Activated naive CD8-positive, alpha-beta T cell treated with anti-CD3 and anti-CD28 coated beads, Interleukin-2, amount 10 ng/mL, durations not matched to agents 7 days and 5 days (primary cell): Measurements from ENCODE around the gene SCAF4. TPM values are rescaled to one million over a fixed set of nuclear protein-coding genes. Genes with fewer than 3 reads are reported as not detected.
"Not testable (repeated sequence)": the region's sequence is repeated elsewhere in the genome, so short reads cannot be mapped to it uniquely, and the experiment has no call there.

ENCODE experiments used
- ATAC-seq: fragments of 150-1000 bp; cut with Tn5 transposase; one replicate; pipeline ENCODE4 v1.10.0; 2021; ENCODE audit warnings: low read depth, moderate library complexity
- POLR2A ChIA-PET: fragments of 350-600 bp; sonication (Branson Sonifier 250); formaldehyde crosslinking; loops from one replicate; lab custom pipeline; 2021; ENCODE audit warnings: antibody characterized with exemption; lab: Charles Lee
- DNase-seq: peaks from one replicate; pipeline ENCODE4 v3.0.0; 2021
- H3K27ac Mint-ChIP-seq: one replicate; pipeline ENCODE4 v1.8.0; 2022; ENCODE audit warnings: mild to moderate bottlenecking, mixed read lengths
- H3K27me3 Mint-ChIP-seq: one replicate; pipeline ENCODE4 v1.8.0; 2022; ENCODE audit warnings: mild to moderate bottlenecking, moderate library complexity, mixed read lengths
- H3K36me3 Mint-ChIP-seq: one replicate; pipeline ENCODE4 v1.8.0; 2021; ENCODE audit warnings: mild to moderate bottlenecking, mixed read lengths
- H3K4me1 Mint-ChIP-seq: one replicate; pipeline ENCODE4 v1.8.0; 2021; ENCODE audit warnings: mixed read lengths
- H3K4me3 Mint-ChIP-seq: one replicate; pipeline ENCODE4 v1.8.0; 2022; ENCODE audit warnings: mild to moderate bottlenecking, moderate library complexity, mixed read lengths
- H3K9me3 Mint-ChIP-seq: one replicate; pipeline ENCODE4 v1.8.0; 2021; ENCODE audit warnings: mixed read lengths
- total RNA-seq, 2 experiments: library from RNA; stranded (reverse); gene quantifications; one replicate each; pipeline ENCODE4 v1.2.3, GENCODE V29; 2021

SCAF4 gene
- total RNA-seq, 2 experiments from 2014 or later = 56.9 to 57.9 TPM

- Mint-ChIP-seq H3K27ac (no peak overlapping the region), H3K4me1 (peaks cover 31% of the 10 kb centered on the region), H3K9me3 (no peaks in the 10 kb centered on the region), H3K36me3 (peaks cover under 1% of the 10 kb centered on the region), H3K4me3 (peak overlapping the region; percentile 20), H3K27me3 (peaks cover 2% of the 10 kb centered on the region)
- DNase-seq (no peak), ATAC-seq (no peak)
- POLR2A ChIA-PET = interaction anchor here (1.0 kb wide), 1 partner anchor 10 kb away, joined by 3 read pairs; no protein-coding TSS in a partner anchor
These were observed 75.5 kb downstream of the SCAF4 start for GRCh38 chr21:31656199-31657095.

- peak overlapping the region; percentile 83 for H3K4me3 Mint-ChIP-seq
- POLR2A ChIA-PET = interaction anchor here (0.7 kb wide), 1 partner anchor 71 kb away, joined by 4 read pairs; no protein-coding TSS in a partner anchor
- H3K9me3 Mint-ChIP-seq, H3K36me3 Mint-ChIP-seq, ATAC-seq, H3K27me3 Mint-ChIP-seq: not testable (repeated sequence)
- peaks cover 22% of the 10 kb centered on the region for H3K4me1 Mint-ChIP-seq
- H3K27ac Mint-ChIP-seq = peak overlapping the region; percentile 94
- DNase-seq = peak; percentile 49
These were observed 76.9 kb downstream of the SCAF4 start for GRCh38 chr21:31654821-31655580.

GRCh38 chr21:31654340-31654739 is 77.6 kb downstream of the SCAF4 start:
- H3K36me3 Mint-ChIP-seq = no peaks in the 10 kb centered on the region
- H3K27me3 Mint-ChIP-seq = peaks cover 2% of the 10 kb centered on the region
- no peak for ATAC-seq
- peak overlapping the region; percentile 94 for H3K27ac Mint-ChIP-seq
- no peak for DNase-seq
- no peak overlapping the region for H3K4me3 Mint-ChIP-seq
- H3K9me3 Mint-ChIP-seq = no peaks in the 10 kb centered on the region
- POLR2A ChIA-PET = interaction anchor here (0.7 kb wide), 1 partner anchor 71 kb away, joined by 4 read pairs; no protein-coding TSS in a partner anchor
- H3K4me1 Mint-ChIP-seq = peaks cover 22% of the 10 kb centered on the region

- peaks cover 16% of the 10 kb centered on the region for H3K4me1 Mint-ChIP-seq
- not testable (repeated sequence) for H3K27ac Mint-ChIP-seq
These were observed 80.4 kb downstream of the SCAF4 start for GRCh38 chr21:31651491-31651890.

GRCh38 chr21:31650930-31651329 is 81.0 kb downstream of the SCAF4 start:
- peaks cover 4% of the 10 kb centered on the region for H3K27me3 Mint-ChIP-seq
- H3K36me3 Mint-ChIP-seq = no peaks in the 10 kb centered on the region
- no peak for ATAC-seq
- no peak for DNase-seq
- H3K27ac Mint-ChIP-seq = no peak overlapping the region
- H3K4me1 Mint-ChIP-seq = peaks cover 13% of the 10 kb centered on the region
- no peaks in the 10 kb centered on the region for H3K9me3 Mint-ChIP-seq
- POLR2A ChIA-PET = no interaction called here
- no peak overlapping the region for H3K4me3 Mint-ChIP-seq

More at GRCh38 chr21:31651491-31651890, 80.4 kb downstream of the SCAF4 start:
- POLR2A ChIA-PET, ATAC-seq, H3K36me3 Mint-ChIP-seq, H3K9me3 Mint-ChIP-seq, DNase-seq, H3K27me3 Mint-ChIP-seq, H3K4me3 Mint-ChIP-seq: not testable (repeated sequence)

- ATAC-seq (no peak), DNase-seq (no peak)
- H3K4me1 Mint-ChIP-seq = no peaks in the 10 kb centered on the region
- POLR2A ChIA-PET = interaction anchor here (0.7 kb wide), 1 partner anchor 294 kb away, joined by 5 read pairs; no protein-coding TSS in a partner anchor
- H3K4me3 Mint-ChIP-seq = no peak overlapping the region
- H3K36me3 Mint-ChIP-seq = no peaks in the 10 kb centered on the region
- no peak overlapping the region for H3K27ac Mint-ChIP-seq
- peaks cover 3% of the 10 kb centered on the region for H3K9me3 Mint-ChIP-seq
- H3K27me3 Mint-ChIP-seq = peaks cover 4% of the 10 kb centered on the region
These were observed 84.3 kb downstream of the SCAF4 start for GRCh38 chr21:31647650-31648049.

GRCh38 chr21:31644643-31645042 is 87.3 kb downstream of the SCAF4 start:
- no peaks in the 10 kb centered on the region for H3K4me1 Mint-ChIP-seq
- POLR2A ChIA-PET = no interaction called here
- peaks cover 3% of the 10 kb centered on the region for H3K9me3 Mint-ChIP-seq
- H3K27ac Mint-ChIP-seq = no peak overlapping the region
- no peak for ATAC-seq
- H3K4me3 Mint-ChIP-seq = no peak overlapping the region
- H3K36me3 Mint-ChIP-seq = no peaks in the 10 kb centered on the region
- DNase-seq = no peak
- peaks cover 2% of the 10 kb centered on the region for H3K27me3 Mint-ChIP-seq

GRCh38 chr21:31641416-31641922 is 90.4 kb downstream of the SCAF4 start:
- Mint-ChIP-seq H3K36me3 (no peaks in the 10 kb centered on the region), H3K9me3 (peaks cover 10% of the 10 kb centered on the region), H3K4me1 (no peaks in the 10 kb centered on the region), H3K4me3 (no peak overlapping the region), H3K27me3 (no peaks in the 10 kb centered on the region), H3K27ac (no peak overlapping the region)
- no peak for DNase-seq
- ATAC-seq = no peak
- POLR2A ChIA-PET = no interaction called here

GRCh38 chr21:31636874-31637273 is 95.0 kb downstream of the SCAF4 start:
- ATAC-seq (no peak), DNase-seq (no peak)
- POLR2A ChIA-PET = no interaction called here
- peaks cover 1% of the 10 kb centered on the region for H3K36me3 Mint-ChIP-seq
- H3K4me1 Mint-ChIP-seq = no peaks in the 10 kb centered on the region
- peaks cover 4% of the 10 kb centered on the region for H3K27me3 Mint-ChIP-seq
- no peak overlapping the region for H3K27ac Mint-ChIP-seq
- no peak overlapping the region for H3K4me3 Mint-ChIP-seq
- peaks cover 8% of the 10 kb centered on the region for H3K9me3 Mint-ChIP-seq

- peaks cover 1% of the 10 kb centered on the region for H3K36me3 Mint-ChIP-seq
- H3K27ac Mint-ChIP-seq = no peak overlapping the region
- POLR2A ChIA-PET = no interaction called here
These were observed 96.9 kb downstream of the SCAF4 start for GRCh38 chr21:31634993-31635392.

GRCh38 chr21:31631881-31632280 is 100.0 kb downstream of the SCAF4 start:
- H3K27ac Mint-ChIP-seq, H3K4me1 Mint-ChIP-seq, ATAC-seq, POLR2A ChIA-PET, H3K4me3 Mint-ChIP-seq, H3K9me3 Mint-ChIP-seq, H3K27me3 Mint-ChIP-seq, DNase-seq, H3K36me3 Mint-ChIP-seq: not testable (repeated sequence)

More at GRCh38 chr21:31634993-31635392, 96.9 kb downstream of the SCAF4 start:
- H3K27me3 Mint-ChIP-seq = peaks cover 4% of the 10 kb centered on the region
- DNase-seq = no peak
- no peaks in the 10 kb centered on the region for H3K4me1 Mint-ChIP-seq
- peaks cover 8% of the 10 kb centered on the region for H3K9me3 Mint-ChIP-seq
- no peak for ATAC-seq
- no peak overlapping the region for H3K4me3 Mint-ChIP-seq

GRCh38 chr21:31629972-31630711 is 101.8 kb downstream of the SCAF4 start:
- H3K27ac Mint-ChIP-seq = no peak overlapping the region
- no peak overlapping the region for H3K4me3 Mint-ChIP-seq
- peaks cover 1% of the 10 kb centered on the region for H3K9me3 Mint-ChIP-seq
- peaks cover 4% of the 10 kb centered on the region for H3K27me3 Mint-ChIP-seq
- H3K36me3 Mint-ChIP-seq = peaks cover 1% of the 10 kb centered on the region
- DNase-seq = no peak
- H3K4me1 Mint-ChIP-seq = no peaks in the 10 kb centered on the region
- ATAC-seq = no peak
- POLR2A ChIA-PET = no interaction called here
